ENCODE measurements around the gene CAPN2.

- TF ChIP-seq CTCF (IDR thresholded peaks at IDR 0.05) = no peak
- no peak for TF ChIP-seq POLR2A (IDR thresholded peaks at IDR 0.05)
Measured at GRCh38 chr1:223716302-223716862, 4.0 kb downstream of the CAPN2 start.
